Measurements from ENCODE around the gene CCDC201.

The CCDC201 gene

DNA sequence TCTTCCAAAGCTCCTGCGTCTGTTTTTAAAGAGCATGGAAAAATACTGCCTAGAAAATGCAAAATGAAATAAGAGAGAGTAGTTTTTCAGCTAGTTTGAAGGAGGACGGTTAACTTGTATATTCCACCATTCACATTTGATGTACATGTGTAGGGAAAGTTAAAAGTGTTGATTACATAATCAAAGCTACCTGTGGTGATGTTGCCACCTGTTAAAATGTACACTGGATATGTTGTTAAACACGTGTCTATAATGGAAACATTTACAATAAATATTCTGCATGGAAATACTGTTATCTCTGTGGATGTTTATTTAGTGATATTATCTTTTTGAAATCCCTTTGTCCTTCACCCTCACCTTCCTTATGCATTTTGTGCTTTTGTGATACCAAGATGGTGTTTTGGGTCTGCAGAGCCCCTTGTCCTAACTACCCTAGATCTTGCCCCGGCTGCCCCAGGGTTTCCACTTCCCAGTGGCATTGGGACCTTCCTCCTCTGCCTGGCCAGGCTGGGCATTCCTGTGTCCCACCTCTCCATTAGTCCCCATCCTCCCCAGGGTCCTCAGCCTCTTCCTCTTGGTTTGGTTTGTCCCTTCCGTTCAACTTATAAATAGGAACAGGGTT, 20.6 kb upstream of the CCDC201 start:
- DNase-seq (ENCODE audit: low spot score): no peak

- no peak for DNase-seq (ENCODE audit: low spot score)
These were observed 19.6 kb upstream of the CCDC201 start for GRCh38 chr7:45892407-45893035.

- no peak for DNase-seq (ENCODE audit: low spot score)
These were observed 18.9 kb upstream of the CCDC201 start for GRCh38 chr7:45891462-45892402.

DNA sequence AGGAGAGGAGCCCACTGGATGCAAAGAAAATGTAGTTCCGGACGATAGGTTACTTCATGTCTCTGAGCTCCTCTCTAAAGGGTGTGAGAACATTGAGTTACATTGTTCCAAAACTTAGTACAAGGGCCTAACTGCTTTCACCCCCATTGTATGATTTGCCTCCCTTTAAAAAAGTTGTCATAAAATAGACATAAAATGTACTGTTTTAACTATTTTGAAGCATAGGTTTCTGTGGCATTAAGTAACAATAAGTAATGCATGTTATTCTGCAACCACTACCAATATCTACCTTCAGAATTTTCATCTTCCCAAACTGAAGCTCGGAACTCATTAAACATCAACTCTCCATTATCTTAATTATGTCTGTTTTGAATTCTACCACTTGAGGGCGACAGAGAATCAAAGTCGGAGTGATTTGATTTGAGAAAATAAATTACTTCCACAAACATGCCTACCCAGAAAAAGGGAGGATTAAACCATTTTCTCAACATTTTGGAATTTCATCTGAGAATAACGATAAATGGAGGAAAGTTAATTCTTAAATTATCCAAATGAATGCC, 18.1 kb upstream of the CCDC201 start:
- no peak for DNase-seq (ENCODE audit: low spot score)

GRCh38 chr7:45890125-45890901, 17.4 kb upstream of the CCDC201 start:
- DNase-seq (ENCODE audit: low spot score): no peak

GRCh38 chr7:45889367-45890067, 16.6 kb upstream of the CCDC201 start:
- no peak for DNase-seq (ENCODE audit: low spot score)

DNA sequence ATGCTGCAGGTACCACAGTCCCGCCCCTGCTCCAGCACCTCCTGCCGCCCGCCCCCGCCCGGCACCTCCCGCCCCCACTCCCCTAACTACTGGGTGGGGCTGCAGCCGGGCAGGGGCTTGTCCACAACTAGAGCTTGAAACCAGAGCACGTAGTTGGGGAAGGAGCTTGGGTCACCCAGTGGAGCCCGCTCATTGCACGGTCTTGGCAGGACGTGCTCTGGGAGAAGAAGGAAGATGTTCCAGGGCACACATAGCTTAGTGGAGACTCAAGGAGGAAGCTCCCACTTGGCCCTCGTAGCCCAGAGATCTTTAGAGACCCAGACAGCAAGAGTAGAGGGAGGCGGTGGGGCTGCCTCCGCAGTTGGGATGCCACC, 16.1 kb upstream of the CCDC201 start:
- DNase-seq (ENCODE audit: low spot score): no peak

GRCh38 chr7:45888185-45888992, 15.5 kb upstream of the CCDC201 start, which contains the start of gene IGFBP1:
IGFBP1 (plus strand) TSS chr7:45888488; CDS start chr7:45888653, 165 bp downstream.
- no peak for DNase-seq (ENCODE audit: low spot score)

GRCh38 chr7:45886931-45887667, 14.2 kb upstream of the CCDC201 start:
- no peak for DNase-seq (ENCODE audit: low spot score)

DNA sequence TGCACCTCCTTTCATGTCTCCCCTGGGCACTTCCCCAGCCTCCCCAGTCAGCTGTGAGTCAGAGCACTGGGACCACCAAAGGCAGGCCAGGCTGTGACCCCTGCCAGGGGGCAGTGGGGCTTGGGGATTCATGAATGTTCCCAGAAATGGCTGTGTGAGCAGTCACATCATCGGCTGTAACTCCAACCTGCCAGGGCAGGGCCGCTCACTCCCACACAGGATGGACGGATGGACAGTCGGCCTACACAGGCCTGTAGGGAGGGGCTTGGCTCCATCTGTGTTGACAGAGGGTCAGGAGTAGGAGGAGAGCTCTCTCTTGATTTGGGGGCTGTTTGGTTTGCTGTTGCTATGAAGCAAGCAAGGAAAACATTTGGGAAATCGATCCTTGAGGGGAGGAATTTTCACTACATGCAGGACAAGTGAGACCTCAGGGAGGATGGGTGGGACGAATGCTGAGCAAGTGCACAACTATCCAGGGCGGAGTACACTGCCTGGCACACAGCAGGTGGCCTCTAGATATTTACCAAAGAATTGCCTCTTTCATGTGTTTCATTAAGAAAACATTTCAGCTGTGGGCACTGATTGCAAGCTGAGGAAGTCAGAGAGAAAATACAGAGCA, 12.5 kb upstream of the CCDC201 start:
- DNase-seq (ENCODE audit: low spot score): no peak

- DNase-seq (ENCODE audit: low spot score): no peak
These were observed 11.3 kb upstream of the CCDC201 start for GRCh38 chr7:45884136-45884535.

DNA sequence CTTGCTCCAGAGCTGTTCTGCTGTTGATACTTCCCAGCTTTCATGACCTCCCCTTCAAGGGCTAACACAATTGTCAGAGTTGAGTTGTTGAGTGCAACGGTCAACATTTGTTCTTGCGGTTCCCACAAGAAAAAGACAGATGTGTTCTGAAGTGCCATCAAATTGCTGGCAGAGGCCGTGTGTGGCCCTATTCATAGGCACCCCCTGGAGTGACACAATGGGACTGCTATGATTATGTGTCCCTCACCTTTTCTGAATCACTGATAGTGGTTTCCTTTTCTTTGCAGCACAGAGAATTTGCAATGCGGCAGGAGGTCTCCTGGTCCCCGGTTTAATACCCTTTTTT, 9.6 kb upstream of the CCDC201 start:
- no peak for DNase-seq (ENCODE audit: low spot score)

DNA sequence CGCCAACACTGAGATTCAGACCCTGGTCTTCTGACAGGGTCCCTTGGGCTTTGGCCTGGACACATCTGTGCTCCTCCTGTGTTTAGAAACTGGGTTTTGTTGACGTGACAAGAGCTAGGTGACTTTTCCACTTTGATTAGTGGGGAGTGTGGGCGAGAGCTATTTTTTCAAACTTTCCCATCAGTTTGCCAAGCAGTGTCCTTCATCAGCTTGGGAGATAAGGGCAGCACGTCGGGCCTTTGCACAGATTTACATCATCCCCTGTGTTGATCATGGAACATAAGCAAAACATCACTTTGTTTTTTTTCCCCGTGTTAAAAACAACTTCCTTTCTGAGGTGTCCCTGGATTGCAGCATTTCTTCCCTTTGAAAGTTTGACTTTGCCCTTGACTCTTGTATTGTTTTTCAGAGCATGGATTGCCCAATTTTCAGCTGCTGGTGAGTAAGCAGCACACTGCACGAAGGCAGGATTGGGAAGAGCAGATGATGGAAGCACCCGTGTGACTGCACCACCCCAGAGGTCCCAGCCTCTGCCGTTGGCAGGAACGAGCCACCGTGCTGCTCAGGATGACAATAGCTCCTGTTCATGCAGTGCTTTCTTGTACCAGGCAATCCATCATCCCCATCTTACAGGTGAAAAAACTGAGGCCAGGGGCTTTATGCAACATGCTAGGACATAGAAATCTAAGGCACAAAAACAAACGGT, 9.0 kb upstream of the CCDC201 start:
- DNase-seq (ENCODE audit: low spot score): no peak

DNA sequence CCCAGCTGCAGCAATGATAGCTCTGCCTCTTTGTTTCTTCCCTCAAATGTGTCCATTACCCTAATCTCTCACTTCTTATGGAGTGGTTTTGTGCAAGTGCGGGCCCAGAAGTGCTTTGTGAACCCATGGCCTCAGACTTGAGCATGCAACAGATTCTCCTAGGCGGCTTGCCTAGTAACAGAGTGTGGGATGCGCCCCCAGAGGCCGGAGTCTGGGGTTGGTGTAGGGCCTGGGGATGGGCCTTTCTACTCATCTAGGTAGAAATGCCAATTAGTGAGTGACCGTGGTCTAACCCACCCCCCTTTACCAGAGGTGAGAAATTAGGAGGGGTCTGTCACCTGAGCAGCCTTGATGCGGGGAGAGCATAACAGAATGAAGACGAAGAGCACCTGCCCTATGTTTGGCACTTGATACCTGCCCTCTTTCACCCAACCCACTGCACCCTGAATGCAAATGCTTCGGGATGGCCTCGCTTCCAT, 8.4 kb upstream of the CCDC201 start:
- no peak for DNase-seq (ENCODE audit: low spot score)

DNA sequence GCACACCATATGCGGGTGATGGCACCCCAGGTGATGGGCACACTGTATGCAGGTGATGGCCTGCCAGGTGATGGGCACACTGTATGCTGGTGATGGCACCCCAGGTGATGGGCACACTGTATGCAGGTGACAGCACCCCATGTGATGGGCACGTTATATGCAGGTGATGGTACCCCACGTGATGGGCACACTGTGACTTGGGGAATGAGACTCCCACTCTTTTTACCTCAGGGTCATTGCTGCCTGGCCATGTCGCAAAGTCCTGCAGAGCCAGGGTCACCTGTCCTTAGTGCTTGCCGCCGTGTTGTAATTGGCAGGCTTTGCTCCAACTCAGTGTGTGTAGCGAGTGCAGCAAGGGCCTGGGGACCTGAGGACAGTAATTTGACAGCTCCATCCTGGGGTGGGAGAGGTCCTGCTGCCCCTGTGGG, 7.6 kb upstream of the CCDC201 start:
- DNase-seq (ENCODE audit: low spot score): no peak

DNA sequence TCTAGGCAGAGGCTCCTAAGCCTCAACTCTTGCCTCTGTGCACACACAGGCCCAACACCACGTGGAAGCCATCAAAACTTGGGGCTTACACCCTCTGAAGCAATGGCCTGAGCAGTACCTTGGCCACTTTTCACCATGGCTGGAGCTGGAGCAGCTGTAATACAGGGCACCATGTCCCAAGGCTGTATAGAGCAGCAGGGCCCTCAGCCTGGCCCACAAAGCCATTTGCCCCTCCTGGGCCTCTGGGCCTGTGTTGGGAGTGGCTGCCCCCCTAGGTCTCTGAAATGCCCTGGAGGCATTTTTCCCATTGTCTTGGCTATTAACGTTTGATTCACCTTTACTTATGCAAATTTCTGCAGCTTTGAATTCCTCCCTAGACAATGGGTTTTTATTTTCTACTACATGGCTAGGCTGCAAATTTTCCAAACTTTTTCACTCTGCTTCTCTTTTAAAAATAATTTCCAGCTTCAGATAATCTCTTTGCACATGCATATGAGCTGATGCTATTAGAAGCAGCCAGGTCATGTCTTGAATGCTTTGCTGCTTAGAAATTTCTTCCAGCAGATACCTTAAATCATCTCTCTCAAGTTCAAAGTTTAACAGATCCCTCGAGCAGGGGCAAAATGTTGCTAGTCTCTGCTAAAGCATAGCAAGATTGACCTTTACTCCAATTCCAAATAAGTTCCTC, 5.7 kb upstream of the CCDC201 start:
- DNase-seq (ENCODE audit: low spot score): no peak

DNA sequence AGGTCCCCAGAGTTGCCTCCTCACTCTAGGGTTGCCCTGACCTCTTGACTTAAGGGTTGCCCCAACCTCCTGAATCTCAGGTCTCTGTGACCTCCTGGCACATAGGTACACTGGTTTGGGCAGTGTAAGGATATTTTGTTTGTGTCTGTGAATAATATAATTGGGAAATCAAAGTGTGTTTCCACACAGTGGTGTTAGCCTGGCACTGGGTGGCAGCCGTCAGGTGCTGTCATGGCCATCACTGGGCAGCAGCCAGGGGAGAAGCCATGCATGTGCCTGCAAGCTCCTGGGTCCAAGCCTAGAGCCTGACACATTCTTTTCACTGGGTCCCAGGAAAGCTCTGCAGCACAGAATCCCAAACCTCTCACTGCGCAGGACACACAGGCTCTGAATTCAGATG, 3.6 kb upstream of the CCDC201 start:
- no peak for DNase-seq (ENCODE audit: low spot score)

All from left forelimb (tissue), 1 donor.